Measurements from ENCODE around the gene PRLH. TPM values are rescaled to one million over a fixed set of nuclear protein-coding genes. Genes with fewer than 3 reads are reported as not detected.
A peak's percentile ranks its signal among the peaks of the same experiment; 100 is the strongest.
"Not testable (repeated sequence)": the region's sequence is repeated elsewhere in the genome, so short reads cannot be mapped to it uniquely, and the experiment has no call there.

PRLH gene
- polyA plus RNA-seq, 1 donor = not detected

- no peak for DNase-seq
Measured at GRCh38 chr2:237583385-237584295, 17.3 kb downstream of the PRLH start.

DNA sequence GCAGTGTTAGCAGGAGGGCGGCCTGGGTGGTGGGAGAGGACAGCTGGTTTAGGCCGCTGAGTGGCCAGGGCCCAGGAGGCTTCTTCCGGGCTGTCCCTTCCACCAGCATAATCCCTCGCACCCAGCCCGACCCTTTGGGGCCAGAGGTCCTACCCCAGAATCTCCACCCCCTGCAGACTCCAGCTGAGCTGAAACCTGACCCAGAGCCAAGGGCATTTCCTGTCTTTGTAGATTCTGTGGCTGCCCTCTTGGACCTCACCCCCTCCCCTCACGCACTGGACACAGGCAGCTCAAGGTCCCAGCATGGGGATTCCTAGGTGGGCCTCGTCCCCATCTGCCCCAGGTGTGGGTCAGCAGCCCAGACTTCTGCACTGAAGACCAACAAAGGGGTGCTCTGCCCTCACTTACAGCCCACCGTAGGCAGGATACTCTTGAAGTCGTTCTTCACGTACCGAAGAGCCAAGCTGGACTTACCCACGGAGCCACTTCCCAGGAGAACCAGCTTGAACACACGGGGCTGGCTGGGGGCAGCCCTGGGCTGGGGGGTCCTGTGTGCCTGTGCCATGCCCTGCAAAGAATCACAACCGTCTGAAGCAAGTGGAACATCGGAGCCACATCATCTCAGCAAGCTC is 19.3 kb downstream of the PRLH start:
- DNase-seq = no peak

DNA sequence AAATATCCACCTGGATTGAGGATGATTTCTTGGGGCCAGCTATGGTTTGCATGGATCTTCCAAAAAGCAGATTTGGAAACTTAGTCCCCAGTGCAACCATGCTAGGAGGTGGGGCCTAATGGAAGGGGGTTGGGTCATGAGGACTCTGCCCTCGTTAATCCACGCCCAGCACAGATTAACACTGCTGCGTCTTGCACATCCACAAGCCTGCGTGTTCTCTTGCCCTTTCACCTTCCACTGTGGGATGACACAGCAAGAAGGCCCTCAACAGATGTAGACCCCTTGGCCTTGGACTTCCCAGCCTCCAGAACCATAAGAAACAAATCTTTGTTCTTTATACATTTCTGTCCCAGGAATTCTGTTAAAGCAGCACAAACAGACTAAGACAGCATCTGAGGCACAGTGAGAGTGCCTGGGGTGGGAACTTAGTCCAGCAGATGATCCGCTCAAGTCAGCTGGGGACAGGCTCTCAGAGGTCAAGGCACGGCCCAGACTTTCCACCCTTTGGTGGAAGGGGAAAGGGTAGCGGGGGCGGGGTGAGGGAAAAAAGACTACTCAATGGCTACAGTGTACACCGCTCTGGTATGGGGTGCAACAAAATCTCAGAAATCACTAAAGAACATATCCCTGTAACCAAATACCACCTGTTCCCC is 21.8 kb downstream of the PRLH start:
- DNase-seq = no peak

DNA sequence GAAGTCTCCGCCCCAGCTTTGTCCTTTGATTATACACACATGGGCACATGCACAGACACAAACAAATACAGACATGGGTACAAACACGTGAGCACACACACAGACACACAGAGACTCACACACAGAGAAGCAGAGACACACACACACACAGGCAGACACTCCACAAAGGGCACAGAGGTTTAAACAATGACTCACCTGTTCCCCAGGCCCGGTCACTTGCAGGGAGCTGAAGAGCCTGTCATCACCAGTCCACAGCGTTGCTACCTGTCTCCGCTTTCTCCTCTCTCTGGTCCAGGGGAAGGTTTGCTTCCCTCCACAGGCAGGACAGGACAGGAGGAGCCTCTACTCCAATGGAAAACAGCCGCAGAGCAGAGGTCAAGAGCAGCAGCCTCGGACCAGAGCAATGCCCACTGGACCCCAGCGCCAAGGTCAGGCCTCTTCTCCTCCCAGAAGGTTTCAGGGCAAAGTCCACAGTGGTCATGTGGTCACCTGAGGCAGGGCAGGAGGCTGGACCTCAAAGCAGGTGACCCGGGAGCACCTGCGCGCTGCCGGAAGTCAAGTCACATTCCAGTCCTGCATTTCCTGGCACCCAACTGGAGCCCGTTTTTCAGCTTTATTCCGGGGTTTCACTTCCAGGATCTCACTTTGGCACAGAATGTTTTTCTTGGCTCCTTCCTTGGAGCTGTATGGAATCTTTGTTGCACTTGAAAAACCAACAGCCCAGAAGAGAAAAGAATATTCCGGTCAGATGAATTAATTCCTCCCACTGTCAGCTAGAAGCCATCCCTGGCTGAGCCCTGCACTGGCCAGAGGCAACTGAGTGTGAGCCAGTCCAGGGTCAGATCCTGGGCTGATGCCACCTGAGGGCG is 24.1 kb downstream of the PRLH start, which contains the start of gene RAB17:
TSS of gene RAB17 (minus strand) at position 463 of the 869 bp plus-strand sequence. CDS start 4,580 bp downstream, outside the sequence.
- no peak for DNase-seq

DNA sequence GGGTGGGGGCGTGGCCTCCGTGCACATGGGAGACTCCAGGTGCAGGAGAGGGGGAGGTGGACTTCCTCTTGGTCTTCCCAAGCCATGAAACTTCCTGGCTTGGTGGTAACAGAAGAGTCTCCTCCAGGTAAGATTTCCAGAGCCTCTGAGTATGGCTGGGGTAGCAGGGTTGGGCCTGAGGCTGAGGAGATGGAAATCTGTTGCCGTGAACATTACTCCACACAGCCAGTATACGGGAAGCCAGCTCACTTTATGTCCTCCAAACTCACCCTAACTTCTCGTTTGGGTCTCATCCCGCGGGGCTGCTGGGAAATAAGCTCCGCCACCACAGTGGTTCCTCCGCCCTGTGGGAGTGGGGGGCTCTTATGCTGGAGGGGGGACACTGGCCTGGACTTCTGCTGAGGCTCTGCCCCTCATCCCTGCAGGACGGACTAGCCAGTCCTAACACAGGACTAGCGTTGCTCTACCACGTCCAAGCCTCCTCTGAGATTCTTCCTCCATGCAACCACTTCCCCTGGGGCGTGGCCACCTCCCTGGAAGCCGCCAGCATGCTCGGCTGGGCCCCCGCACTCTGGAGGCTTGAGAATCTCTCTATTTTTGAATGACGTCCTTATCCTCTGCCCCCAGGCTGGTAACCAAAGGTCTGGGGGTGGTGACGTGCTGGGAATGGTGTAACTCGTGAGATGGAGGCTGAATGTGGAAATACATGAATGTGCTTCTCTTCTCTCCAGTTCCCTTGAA is 24.9 kb downstream of the PRLH start:
- no peak for DNase-seq

DNA sequence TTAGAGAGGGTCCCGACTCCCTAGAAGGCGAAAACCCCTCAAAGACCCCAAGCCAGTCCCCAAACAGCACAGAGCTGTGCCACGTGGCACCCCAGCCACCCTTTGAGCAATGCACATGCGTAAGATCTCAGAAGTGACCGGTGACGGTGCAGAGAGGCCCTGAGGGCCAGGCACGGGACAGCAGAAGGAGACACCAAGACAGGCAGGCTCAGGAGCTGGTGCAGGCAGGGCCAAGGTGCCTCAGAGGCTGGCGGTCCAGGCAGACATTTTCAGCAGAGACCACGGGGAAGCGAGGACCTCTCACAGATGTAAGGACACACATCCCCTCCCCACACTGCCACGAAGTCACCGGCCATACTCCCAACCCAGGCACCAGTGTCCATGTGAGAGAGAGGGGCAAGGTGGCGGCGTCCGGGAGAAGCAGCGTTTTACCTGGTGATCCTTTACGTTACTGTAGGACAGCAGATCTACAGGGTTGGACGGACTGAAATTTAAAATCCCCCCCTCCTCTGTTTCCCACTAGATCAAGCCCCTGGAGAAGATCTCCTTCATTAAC is 26.1 kb downstream of the PRLH start:
- DNase-seq = no peak

DNA sequence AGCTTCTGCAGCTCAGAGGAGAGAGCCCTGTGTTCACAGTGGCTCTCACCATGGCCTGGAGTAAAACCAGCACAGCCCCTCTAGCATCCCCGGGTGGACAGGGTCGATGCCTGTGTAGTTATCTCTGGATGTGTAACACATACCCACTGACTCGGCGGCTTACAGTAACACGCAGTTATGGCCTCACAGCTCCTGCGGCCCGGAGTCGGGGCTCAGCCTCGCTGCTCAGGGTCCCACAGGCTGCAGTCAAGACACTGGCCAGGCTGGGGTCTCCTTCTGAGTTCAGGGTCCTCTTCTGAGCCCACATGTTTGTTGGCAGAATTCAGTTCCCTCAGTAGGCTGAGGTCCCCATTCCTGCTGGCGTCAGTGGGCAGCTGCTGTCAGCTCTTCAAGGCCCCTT is 26.7 kb downstream of the PRLH start:
- DNase-seq = no peak

- DNase-seq = no peak
Measured at GRCh38 chr2:237593596-237594320, 27.4 kb downstream of the PRLH start.

DNA sequence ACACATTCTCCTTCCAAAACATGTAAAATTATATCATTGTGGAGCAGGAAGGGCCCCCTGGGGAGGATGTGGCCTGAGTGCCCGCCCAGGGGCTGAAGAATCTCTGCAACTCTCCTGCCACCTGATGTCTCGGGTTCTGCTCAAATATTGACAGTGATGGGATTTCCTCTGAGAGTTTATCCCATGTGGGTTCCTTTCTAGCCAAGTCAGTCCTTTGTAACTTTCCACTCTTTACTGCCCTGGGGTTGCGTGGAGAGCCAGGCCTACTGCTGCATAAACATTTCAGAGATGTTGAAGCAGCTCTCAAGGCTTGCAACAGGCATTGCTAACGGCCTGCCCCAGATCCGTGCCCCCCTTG is 28.1 kb downstream of the PRLH start:
- no peak for DNase-seq

DNA sequence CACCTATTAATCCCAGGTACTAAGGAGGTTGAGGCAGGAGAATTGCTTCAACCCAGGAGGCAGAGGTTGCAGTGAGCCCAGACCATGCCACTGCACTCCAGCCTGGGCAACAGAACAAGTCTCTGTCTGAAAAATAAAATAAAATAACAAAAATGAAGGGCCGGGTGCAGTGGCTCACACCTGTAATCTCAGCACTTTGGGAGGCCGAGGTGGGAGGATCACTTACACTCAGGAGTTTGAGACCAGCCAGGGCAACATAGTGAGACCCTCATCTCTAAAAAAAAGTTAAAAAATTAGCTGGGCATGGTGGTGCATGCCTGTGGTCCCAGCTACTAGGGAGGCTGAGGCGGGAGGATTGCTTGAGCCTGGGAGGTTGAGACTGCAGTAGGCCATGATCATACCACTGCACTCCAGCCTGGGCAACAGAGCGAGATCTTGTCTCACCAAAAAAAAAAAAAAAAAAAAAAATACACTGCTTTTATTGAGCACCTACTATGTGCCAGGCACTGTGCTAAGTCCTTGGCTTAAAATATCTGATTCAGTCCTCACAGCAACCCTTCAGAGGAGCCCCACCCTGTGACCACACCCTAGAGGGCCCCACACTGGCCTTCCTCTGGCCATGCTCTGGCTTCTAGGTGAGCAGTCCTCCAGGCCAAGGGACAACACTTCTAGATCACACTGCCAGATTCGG is 29.6 kb downstream of the PRLH start:
- not testable (repeated sequence) for DNase-seq

DNA sequence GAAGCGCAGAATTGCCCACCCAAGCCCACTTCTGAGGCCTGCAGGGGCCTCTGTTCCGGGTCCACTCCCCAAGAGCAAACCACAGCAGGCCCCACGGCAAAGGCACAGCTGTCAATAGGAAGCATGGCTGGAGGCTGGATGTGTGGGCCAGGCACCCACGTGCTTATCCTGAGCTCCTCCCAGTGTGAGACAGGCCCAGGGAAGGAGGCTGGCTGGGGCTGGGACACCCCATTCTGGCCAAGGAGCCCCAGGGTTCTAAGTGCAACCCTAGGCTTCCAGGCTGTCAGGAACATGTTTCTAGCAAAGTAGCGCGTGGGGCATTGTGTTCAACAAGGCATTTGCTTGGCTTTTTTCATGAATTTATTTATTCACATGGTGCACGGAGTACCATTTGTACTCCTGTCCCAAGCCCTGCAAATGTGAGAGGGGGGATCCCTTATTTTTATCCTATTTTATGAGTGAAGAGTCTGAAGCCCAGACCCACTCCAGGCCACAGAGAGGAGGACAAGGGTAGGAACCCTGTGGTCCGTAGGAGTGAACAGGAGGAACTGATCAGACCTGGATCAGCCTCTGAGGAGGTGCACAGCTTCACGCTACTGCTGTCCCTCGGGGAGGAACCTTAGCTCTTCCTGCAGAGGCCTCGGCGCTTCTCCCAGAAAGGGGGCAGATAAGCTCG is 30.3 kb downstream of the PRLH start:
- DNase-seq = no peak

GRCh38 chr2:237597196-237598145 is 31.1 kb downstream of the PRLH start:
- DNase-seq = no peak

GRCh38 chr2:237598468-237599208 is 32.3 kb downstream of the PRLH start:
- DNase-seq = no peak

- DNase-seq = no peak
Measured at GRCh38 chr2:237599465-237600110, 33.2 kb downstream of the PRLH start.

DNA sequence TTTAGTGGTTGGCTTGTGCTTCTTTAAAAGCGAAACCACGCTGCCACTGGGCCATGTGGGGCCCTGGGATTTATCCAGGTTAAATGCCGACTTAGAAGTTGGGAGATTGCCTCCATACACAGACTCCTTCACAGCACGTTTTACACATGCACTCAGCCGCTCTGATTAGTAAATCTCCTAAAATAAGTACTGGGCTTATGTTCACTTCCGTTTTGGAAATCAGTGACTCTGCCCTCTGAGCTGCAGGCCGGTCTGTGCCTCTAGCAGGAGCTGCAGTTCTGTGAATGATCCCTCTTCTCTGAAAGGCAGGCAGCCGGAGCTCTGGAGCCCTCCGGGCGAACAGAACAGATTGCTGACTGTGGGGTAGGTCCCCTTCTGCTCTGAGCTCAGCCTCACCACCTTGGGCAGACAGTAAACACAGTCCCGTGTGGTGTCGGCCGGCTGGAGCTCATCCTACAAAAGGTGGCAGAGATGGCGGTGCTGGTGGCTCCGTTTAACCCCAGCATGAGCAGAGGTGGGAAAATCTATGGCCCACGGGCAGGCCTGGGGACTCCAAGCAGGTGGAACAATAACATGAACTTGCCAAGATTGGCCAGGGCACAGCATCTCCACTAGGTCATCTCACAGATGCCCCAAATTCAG is 34.0 kb downstream of the PRLH start:
- peak; percentile 35 for DNase-seq
